Stimulated activated naive CD4-positive, alpha-beta T cell (primary cell): ENCODE data around the gene RXRG.

ENCODE experiments used
- DNase-seq, 6 experiments: peaks; one replicate each; lab custom pipeline; 2025; lab: John Stamatoyannopoulos, UW

RXRG gene

GRCh38 chr1:165409657-165410358, 35.1 kb downstream of the RXRG start:
- DNase-seq = no peak

- DNase-seq = peak in 1 of 6 experiments; percentile 3
Observed at GRCh38 chr1:165408518-165408917, 36.4 kb downstream of the RXRG start.

- no peak for DNase-seq
Observed at GRCh38 chr1:165407398-165407797, 37.5 kb downstream of the RXRG start.

- peak in 3 of 6 experiments; percentile 6 to 41 (median 17) for DNase-seq
Observed at GRCh38 chr1:165403835-165404482, 41.0 kb downstream of the RXRG start.

- DNase-seq = no peak
Observed at GRCh38 chr1:165402517-165403111, 42.3 kb downstream of the RXRG start.

- DNase-seq = no peak
Observed at GRCh38 chr1:165397944-165398343, 47.0 kb downstream of the RXRG start.

GRCh38 chr1:165395901-165396300, 49.0 kb downstream of the RXRG start:
- DNase-seq = no peak

- no peak for DNase-seq
Observed at GRCh38 chr1:165395478-165395877, 49.4 kb downstream of the RXRG start.

- peak; percentile 86 to 91 (median 90) for DNase-seq
Observed at GRCh38 chr1:165392634-165393571, 52.0 kb downstream of the RXRG start.

- no peak for DNase-seq
Observed at GRCh38 chr1:165389609-165390008, 55.3 kb downstream of the RXRG start.

GRCh38 chr1:165387961-165388360, 57.0 kb downstream of the RXRG start:
- no peak for DNase-seq

- DNase-seq = no peak
Observed at GRCh38 chr1:165387505-165387904, 57.4 kb downstream of the RXRG start.

- no peak for DNase-seq
Observed at GRCh38 chr1:165383599-165384405, 61.1 kb downstream of the RXRG start.

- DNase-seq = no peak
Observed at GRCh38 chr1:165383067-165383466, 61.9 kb downstream of the RXRG start.

GRCh38 chr1:165381745-165382505, 63.0 kb downstream of the RXRG start:
- no peak for DNase-seq

- no peak for DNase-seq
Observed at GRCh38 chr1:165376811-165377311, 68.1 kb downstream of the RXRG start.

GRCh38 chr1:165376041-165376810, 68.7 kb downstream of the RXRG start:
- DNase-seq = peak in 3 of 6 experiments; percentile 4 to 23 (median 14)

GRCh38 chr1:165375623-165376022, 69.3 kb downstream of the RXRG start:
- DNase-seq = no peak

- no peak for DNase-seq
Observed at GRCh38 chr1:165371588-165372225, 73.2 kb downstream of the RXRG start.
